Measurements from ENCODE around the gene EBNA1BP2. TPM values are rescaled to one million over a fixed set of nuclear protein-coding genes. Genes with fewer than 3 reads are reported as not detected.

The EBNA1BP2 gene
- total RNA-seq, 1 donor, result 50.7 TPM

DNA sequence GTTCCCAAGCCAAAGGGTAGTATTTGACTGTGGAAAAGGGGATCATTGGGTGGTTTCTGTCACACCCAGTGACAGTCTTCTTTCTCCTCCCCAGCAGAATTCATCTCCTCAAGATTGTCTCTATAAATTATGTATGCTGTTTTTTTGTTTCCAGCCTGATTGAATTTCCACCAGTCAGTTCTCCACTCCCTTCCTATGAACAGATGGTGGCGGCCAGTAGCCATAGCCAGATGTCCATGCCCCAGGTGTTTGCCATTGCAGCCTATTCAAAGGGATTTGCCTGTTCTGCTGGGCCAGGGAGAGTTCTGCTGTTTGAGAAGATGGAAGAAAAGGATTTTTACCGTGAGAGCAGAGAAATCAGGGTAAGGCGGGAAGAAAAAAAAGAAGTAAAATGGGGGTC, 12.9 kb upstream of the EBNA1BP2 start:
- H3K27me3 ChIP-seq (ENCODE audit: insufficient read depth, low read length), result no peaks in the 10 kb centered on the region

DNA sequence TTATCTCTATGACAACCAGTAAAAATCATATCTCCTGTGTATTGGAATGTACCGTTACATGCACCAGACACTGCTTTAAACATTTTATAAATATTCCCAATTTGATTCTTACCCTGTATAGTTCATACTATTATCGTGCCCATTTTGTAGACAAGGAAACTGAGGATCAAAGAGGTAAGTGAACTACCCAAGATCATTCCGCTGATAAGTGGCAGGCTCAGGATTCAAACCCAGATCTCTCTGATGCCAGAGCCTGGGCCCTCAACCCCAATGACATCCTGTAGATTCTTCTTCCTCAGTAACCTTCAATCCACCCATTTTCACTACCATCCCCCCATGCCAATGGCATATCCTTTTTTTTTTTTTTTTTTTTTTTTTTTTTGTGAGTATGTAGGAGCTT, 12.3 kb upstream of the EBNA1BP2 start:
- Histone ChIP-seq H3K9me3 (ENCODE audit: low read depth, low read length) (no peaks in the 10 kb centered on the region), H4K20me1 (ENCODE audit: insufficient read depth, low read length) (no peaks in the 10 kb centered on the region), H3K4me2 (ENCODE audit: insufficient read depth, low read length) (no peak overlapping the region), H3K27ac (ENCODE audit: low read depth, low read length) (no peak overlapping the region), H3K27me3 (ENCODE audit: insufficient read depth, low read length) (no peaks in the 10 kb centered on the region), H3K79me2 (ENCODE audit: insufficient read depth, low read length) (no peaks in the 10 kb centered on the region), H2AFZ (ENCODE audit: low read length) (no peak overlapping the region), H3K36me3 (ENCODE audit: insufficient read depth, low read length) (no peaks in the 10 kb centered on the region), H3K4me3 (ENCODE audit: insufficient read depth, low read length) (no peak overlapping the region), H3K4me1 (ENCODE audit: insufficient read depth, low read length) (no peaks in the 10 kb centered on the region)
- DNase-seq (ENCODE audit: insufficient read length, low spot score, missing footprints), result no peak
- TF ChIP-seq, protein P1, sequence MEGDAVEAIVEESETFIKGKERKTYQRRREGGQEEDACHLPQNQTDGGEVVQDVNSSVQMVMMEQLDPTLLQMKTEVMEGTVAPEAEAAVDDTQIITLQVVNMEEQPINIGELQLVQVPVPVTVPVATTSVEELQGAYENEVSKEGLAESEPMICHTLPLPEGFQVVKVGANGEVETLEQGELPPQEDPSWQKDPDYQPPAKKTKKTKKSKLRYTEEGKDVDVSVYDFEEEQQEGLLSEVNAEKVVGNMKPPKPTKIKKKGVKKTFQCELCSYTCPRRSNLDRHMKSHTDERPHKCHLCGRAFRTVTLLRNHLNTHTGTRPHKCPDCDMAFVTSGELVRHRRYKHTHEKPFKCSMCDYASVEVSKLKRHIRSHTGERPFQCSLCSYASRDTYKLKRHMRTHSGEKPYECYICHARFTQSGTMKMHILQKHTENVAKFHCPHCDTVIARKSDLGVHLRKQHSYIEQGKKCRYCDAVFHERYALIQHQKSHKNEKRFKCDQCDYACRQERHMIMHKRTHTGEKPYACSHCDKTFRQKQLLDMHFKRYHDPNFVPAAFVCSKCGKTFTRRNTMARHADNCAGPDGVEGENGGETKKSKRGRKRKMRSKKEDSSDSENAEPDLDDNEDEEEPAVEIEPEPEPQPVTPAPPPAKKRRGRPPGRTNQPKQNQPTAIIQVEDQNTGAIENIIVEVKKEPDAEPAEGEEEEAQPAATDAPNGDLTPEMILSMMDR (IDR thresholded peaks at IDR 0.05; ENCODE audit: extremely low read depth, low read depth, low read length), result no peak

More for the DNA sequence above, 12.9 kb upstream of the EBNA1BP2 start:
- no peaks in the 10 kb centered on the region for H3K36me3 ChIP-seq (ENCODE audit: insufficient read depth, low read length)
- no peak overlapping the region for H3K4me3 ChIP-seq (ENCODE audit: insufficient read depth, low read length)
- no peaks in the 10 kb centered on the region for H4K20me1 ChIP-seq (ENCODE audit: insufficient read depth, low read length)
- no peak overlapping the region for H2AFZ ChIP-seq (ENCODE audit: low read length)
- no peak for DNase-seq (ENCODE audit: insufficient read length, low spot score, missing footprints)
- no peak overlapping the region for H3K27ac ChIP-seq (ENCODE audit: low read depth, low read length)
- H3K4me2 ChIP-seq (ENCODE audit: insufficient read depth, low read length), result no peak overlapping the region
- no peaks in the 10 kb centered on the region for H3K79me2 ChIP-seq (ENCODE audit: insufficient read depth, low read length)
- H3K4me1 ChIP-seq (ENCODE audit: insufficient read depth, low read length), result no peaks in the 10 kb centered on the region
- TF ChIP-seq, protein P1 (IDR thresholded peaks at IDR 0.05; ENCODE audit: extremely low read depth, low read depth, low read length), result no peak
- no peaks in the 10 kb centered on the region for H3K9me3 ChIP-seq (ENCODE audit: low read depth, low read length)

DNA sequence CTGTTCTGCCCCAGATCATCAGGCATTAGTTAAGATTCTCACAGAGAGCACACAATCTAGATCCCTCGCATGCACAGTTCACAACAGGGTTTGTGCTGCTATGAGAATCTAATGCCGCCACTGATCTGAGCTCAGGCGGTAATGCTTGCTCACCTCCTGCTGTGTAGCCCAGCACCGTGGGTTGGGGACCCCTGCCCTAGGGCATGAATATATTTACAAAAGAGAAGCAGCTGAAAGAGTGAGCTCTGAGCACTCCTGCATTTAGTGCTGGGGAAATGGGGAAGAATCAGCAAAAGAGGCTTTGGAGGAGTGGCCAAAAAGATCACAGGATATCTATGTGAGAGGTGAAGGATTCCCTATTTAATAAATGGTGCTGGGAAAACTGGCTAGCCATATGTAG, 5.6 kb upstream of the EBNA1BP2 start:
- no peaks in the 10 kb centered on the region for H3K79me2 ChIP-seq (ENCODE audit: insufficient read depth, low read length)
- no peaks in the 10 kb centered on the region for H3K4me1 ChIP-seq (ENCODE audit: insufficient read depth, low read length)
- H3K36me3 ChIP-seq (ENCODE audit: insufficient read depth, low read length), result no peaks in the 10 kb centered on the region
- TF ChIP-seq, protein P1 (IDR thresholded peaks at IDR 0.05; ENCODE audit: extremely low read depth, low read depth, low read length), result no peak
- no peak for DNase-seq (ENCODE audit: insufficient read length, low spot score, missing footprints)
- H2AFZ ChIP-seq (ENCODE audit: low read length), result no peak overlapping the region
- H3K4me2 ChIP-seq (ENCODE audit: insufficient read depth, low read length), result no peak overlapping the region
- H3K27me3 ChIP-seq (ENCODE audit: insufficient read depth, low read length), result peaks cover 18% of the 10 kb centered on the region
- no peak overlapping the region for H3K27ac ChIP-seq (ENCODE audit: low read depth, low read length)
- no peaks in the 10 kb centered on the region for H4K20me1 ChIP-seq (ENCODE audit: insufficient read depth, low read length)
- no peak overlapping the region for H3K4me3 ChIP-seq (ENCODE audit: insufficient read depth, low read length)
- H3K9me3 ChIP-seq (ENCODE audit: low read depth, low read length), result no peaks in the 10 kb centered on the region

DNA sequence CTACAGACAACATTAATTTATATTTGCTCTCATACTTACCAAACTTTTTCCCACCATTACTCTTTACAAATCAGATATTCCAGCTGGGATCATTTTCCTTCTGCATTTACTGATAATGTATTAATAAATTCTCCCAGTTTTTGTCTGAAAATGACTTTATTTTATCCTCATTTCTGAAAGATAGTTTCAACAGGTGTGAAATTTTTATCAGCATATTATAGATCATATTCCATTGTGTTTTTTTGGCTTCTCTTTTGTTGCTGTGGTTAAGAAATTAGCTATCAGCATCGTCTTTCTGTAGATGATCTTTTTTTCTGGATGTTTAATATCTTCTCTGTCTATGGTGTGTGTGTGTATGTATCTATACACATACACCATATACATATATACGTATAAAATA, 2.8 kb upstream of the EBNA1BP2 start:
- H3K4me3 ChIP-seq (ENCODE audit: insufficient read depth, low read length), result no peak overlapping the region
- peaks cover 4% of the 10 kb centered on the region for H3K4me1 ChIP-seq (ENCODE audit: insufficient read depth, low read length)
- H3K9me3 ChIP-seq (ENCODE audit: low read depth, low read length), result no peaks in the 10 kb centered on the region
- peaks cover 23% of the 10 kb centered on the region for H3K79me2 ChIP-seq (ENCODE audit: insufficient read depth, low read length)
- no peaks in the 10 kb centered on the region for H4K20me1 ChIP-seq (ENCODE audit: insufficient read depth, low read length)
- H2AFZ ChIP-seq (ENCODE audit: low read length), result no peak overlapping the region
- no peak overlapping the region for H3K27ac ChIP-seq (ENCODE audit: low read depth, low read length)
- DNase-seq (ENCODE audit: insufficient read length, low spot score, missing footprints), result no peak
- H3K4me2 ChIP-seq (ENCODE audit: insufficient read depth, low read length), result no peak overlapping the region
- peaks cover 7% of the 10 kb centered on the region for H3K36me3 ChIP-seq (ENCODE audit: insufficient read depth, low read length)
- TF ChIP-seq, protein P1 (IDR thresholded peaks at IDR 0.05; ENCODE audit: extremely low read depth, low read depth, low read length), result no peak
- H3K27me3 ChIP-seq (ENCODE audit: insufficient read depth, low read length), result peaks cover 18% of the 10 kb centered on the region

Data from osteoblast (primary cell).